HG03103 (cell line): Measurements from ENCODE around the gene HERC6.
"Not testable (repeated sequence)": the region's sequence is repeated elsewhere in the genome, so short reads cannot be mapped to it uniquely, and the experiment has no call there.

ENCODE experiments used
- ATAC-seq: cut with Tn5 transposase; IDR thresholded peaks from one replicate; pipeline ENCODE4 v1.9.1; 2021; ENCODE audit warnings: low read depth; ENCODE audit not compliant: unreplicated experiment

HERC6 gene

GRCh38 chr4:88382621-88383020 lies 4.0 kb downstream of the HERC6 start:
- ATAC-seq = no peak

GRCh38 chr4:88390128-88390527 lies 11.5 kb downstream of the HERC6 start:
- no peak for ATAC-seq

GRCh38 chr4:88391703-88392102 lies 13.1 kb downstream of the HERC6 start:
- no peak for ATAC-seq

- no peak for ATAC-seq
Observed at GRCh38 chr4:88396681-88397080, 18.0 kb downstream of the HERC6 start.

GRCh38 chr4:88398381-88398780 lies 19.7 kb downstream of the HERC6 start:
- no peak for ATAC-seq

GRCh38 chr4:88409206-88409605 lies 30.6 kb downstream of the HERC6 start:
- ATAC-seq = no peak

- no peak for ATAC-seq
Observed at GRCh38 chr4:88409789-88410188, 31.1 kb downstream of the HERC6 start.

GRCh38 chr4:88411491-88412096 lies 32.9 kb downstream of the HERC6 start:
- no peak for ATAC-seq

- ATAC-seq = no peak
Observed at GRCh38 chr4:88413801-88414200, 35.1 kb downstream of the HERC6 start.

- no peak for ATAC-seq
Observed at GRCh38 chr4:88414755-88415154, 36.1 kb downstream of the HERC6 start.

- no peak for ATAC-seq
Observed at GRCh38 chr4:88415982-88416381, 37.3 kb downstream of the HERC6 start.

- ATAC-seq = no peak
Observed at GRCh38 chr4:88418411-88418810, 39.8 kb downstream of the HERC6 start.

- ATAC-seq = no peak
Observed at GRCh38 chr4:88419874-88420273, 41.2 kb downstream of the HERC6 start.

- ATAC-seq = no peak
Observed at GRCh38 chr4:88420844-88421243, 42.2 kb downstream of the HERC6 start.

GRCh38 chr4:88422403-88422802 lies 43.8 kb downstream of the HERC6 start:
- no peak for ATAC-seq

GRCh38 chr4:88429401-88429800 lies 50.7 kb downstream of the HERC6 start:
- no peak for ATAC-seq

GRCh38 chr4:88435987-88436693 lies 57.5 kb downstream of the HERC6 start:
- ATAC-seq = no peak

GRCh38 chr4:88437873-88438272 lies 59.2 kb downstream of the HERC6 start:
- ATAC-seq = not testable (repeated sequence)

- no peak for ATAC-seq
Observed at GRCh38 chr4:88439161-88439760, 60.6 kb downstream of the HERC6 start.

GRCh38 chr4:88440146-88440545 lies 61.5 kb downstream of the HERC6 start:
- ATAC-seq = no peak

- no peak for ATAC-seq
Observed at GRCh38 chr4:88441696-88442095, 63.0 kb downstream of the HERC6 start.

- no peak for ATAC-seq
Observed at GRCh38 chr4:88442689-88443191, 64.1 kb downstream of the HERC6 start.
